Adrenal gland (tissue), 12 donors: Measurements from ENCODE around the gene MYH10. TPM values are rescaled to one million over a fixed set of nuclear protein-coding genes. Genes with fewer than 3 reads are reported as not detected.
A peak's percentile ranks its signal among the peaks of the same experiment; 100 is the strongest.

Source experiments
- DNase-seq, 7 donors: peaks; one replicate each; pipeline ENCODE4 v3.0.0-alpha.2; 2019 to 2020
- H3K27ac ChIP-seq, 5 donors: fragments of 200-600 bp; sonication (generic) in 4 of 5; 1 replicate in 3 of 5; 2 replicates in 2 of 5; pipeline versions ENCODE4 v1.5.1 to v1.8.0; 2016 to 2020; ENCODE audit warnings: mild to moderate bottlenecking in 1 of 5
- H3K27me3 ChIP-seq: fragments of 200-600 bp; 2 replicates; pipeline ENCODE4 v1.8.0; 2021
- H3K36me3 ChIP-seq, 2 donors: fragments of 200-600 bp; replicated peaks in 1 of 2; 1 replicate in 1 of 2; 2 replicates in 1 of 2; pipeline versions ENCODE4 v1.5.1 to v1.8.0; 2018 to 2022
- H3K4me1 ChIP-seq, 2 donors: fragments of 200-600 bp; replicated peaks in 1 of 2; 1 replicate in 1 of 2; 2 replicates in 1 of 2; pipeline versions ENCODE4 v1.5.1 to v1.8.0; 2018 to 2021
- H3K4me3 ChIP-seq, 4 donors: fragments of 200-600 bp; sonication (generic) in 3 of 4; one replicate each; pipeline ENCODE4 v1.5.1; 2016 to 2018
- H3K9me3 ChIP-seq, 3 donors: fragments of 200-600 bp; sonication (generic) in 1 of 3; replicated peaks in 1 of 3; 1 replicate in 2 of 3; 2 replicates in 1 of 3; pipeline versions ENCODE4 v1.5.1 to v1.8.0; 2016 to 2021
- POLR2A ChIP-seq, 2 donors: fragments of 450-650 bp; IDR thresholded peaks; one replicate each; pipeline ENCODE4 v1.6.1; 2017; ENCODE audit warnings: antibody characterized with exemption in 2 of 2, mild to moderate bottlenecking in 2 of 2, moderate library complexity in 1 of 2
- WGBS, 4 donors: extraction: QIAGEN DNeasy Blood & Tissue Kit in 2 of 4; methylation state at CpG; one replicate each; pipeline versions ENCODE4 v1.1.5 to v1.1.7; 2013 to 2017; 5-methylcytosine and 5-hydroxymethylcytosine counted together
- intact Hi-C, 2 donors: fragments of 100-400 bp; cut with DNase I; formaldehyde crosslinking; loops; one replicate each; pipeline versions ENCODE4 v1.14.1 to v1.15.0; 2022 to 2023
- polyA plus RNA-seq, 3 donors: library from polyadenylated mRNA; stranded (reverse); fragments of 200-250 nt in 2 of 3; fragments of 350-450 nt in 1 of 3; fragmentation: Illumina TruSeq in 1 of 3; extraction: RNeasy Lipid Tissue Mini Kit (QIAGEN cat#74804) in 1 of 3; gene quantifications; one replicate each; pipeline ENCODE4 v1.2.3, GENCODE V29; 2013 to 2014
- total RNA-seq, 9 donors: library from RNA; depleted of rRNA in 4 of 9; stranded (reverse); fragments of >200 nt in 4 of 9; fragments of 120-200 nt in 1 of 9; fragmentation: NEBNext Ultra II Directional in 1 of 9; extraction: Animal tissue kit (Norgen Biotek cat#: 25700) in 1 of 9; gene quantifications; one replicate each; pipeline versions ENCODE4 v1.1.0 to v1.2.4, GENCODE V29; 2013 to 2023
- TF ChIP-seq, protein P1 (sequence below), 6 experiments: fragments of 450-650 bp in 4 of 6; fragments of 200-600 bp in 2 of 6; sonication (generic) in 1 of 6; IDR thresholded peaks; 1 replicate in 5 of 6; 2 replicates in 1 of 6; pipeline versions ENCODE4 v1.5.1 to v1.8.0; 2016 to 2021; ENCODE audit warnings: antibody characterized with exemption in 6 of 6, mild to moderate bottlenecking in 2 of 6, moderate library complexity in 1 of 6
- donor health status: healthy with polysubstance abuse.
- donor health status: Bipolar disorder and iron deficiency.
- donor health status: DM: yes; HTN: yes; CAD: no.
- donor health status: DM: no; HTN: no; CAD: no.
- donor health status: DM: no; HTN: no; CAD: no.
- donor health status: DM: yes; HTN: yes; CAD: no.

The MYH10 gene
- total and polyA plus RNA-seq, 12 donors: 9.8 to 101 (median 41.0) TPM

DNA sequence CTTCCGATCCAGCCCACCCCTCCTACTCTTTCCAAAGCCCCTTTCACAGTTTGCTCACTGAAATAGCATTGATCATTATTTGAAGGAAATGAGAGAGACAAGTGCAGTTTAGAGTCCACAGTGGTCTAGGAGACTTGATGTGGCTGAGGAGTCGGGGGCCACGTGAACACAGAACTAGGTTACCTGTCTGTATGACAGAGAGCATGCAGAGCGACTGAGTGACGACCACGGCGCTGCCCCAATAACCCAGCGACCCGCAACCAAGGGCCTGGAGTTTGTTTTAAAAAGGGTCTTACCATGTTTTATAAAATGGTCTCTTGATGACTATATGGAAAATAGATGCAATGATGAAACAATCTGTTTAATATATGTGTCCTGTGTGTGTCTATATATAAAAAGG is 155.3 kb downstream of the MYH10 start:
- H3K27me3 ChIP-seq: no peaks in the 10 kb centered on the region
- no peak overlapping the region for H3K27ac ChIP-seq
- peaks cover 10 to 23% of the 10 kb centered on the region in 2 donors for H3K4me1 ChIP-seq
- H3K9me3 ChIP-seq: no peaks in the 10 kb centered on the region
- H3K4me3 ChIP-seq: no peak overlapping the region
- TF ChIP-seq, protein P1, sequence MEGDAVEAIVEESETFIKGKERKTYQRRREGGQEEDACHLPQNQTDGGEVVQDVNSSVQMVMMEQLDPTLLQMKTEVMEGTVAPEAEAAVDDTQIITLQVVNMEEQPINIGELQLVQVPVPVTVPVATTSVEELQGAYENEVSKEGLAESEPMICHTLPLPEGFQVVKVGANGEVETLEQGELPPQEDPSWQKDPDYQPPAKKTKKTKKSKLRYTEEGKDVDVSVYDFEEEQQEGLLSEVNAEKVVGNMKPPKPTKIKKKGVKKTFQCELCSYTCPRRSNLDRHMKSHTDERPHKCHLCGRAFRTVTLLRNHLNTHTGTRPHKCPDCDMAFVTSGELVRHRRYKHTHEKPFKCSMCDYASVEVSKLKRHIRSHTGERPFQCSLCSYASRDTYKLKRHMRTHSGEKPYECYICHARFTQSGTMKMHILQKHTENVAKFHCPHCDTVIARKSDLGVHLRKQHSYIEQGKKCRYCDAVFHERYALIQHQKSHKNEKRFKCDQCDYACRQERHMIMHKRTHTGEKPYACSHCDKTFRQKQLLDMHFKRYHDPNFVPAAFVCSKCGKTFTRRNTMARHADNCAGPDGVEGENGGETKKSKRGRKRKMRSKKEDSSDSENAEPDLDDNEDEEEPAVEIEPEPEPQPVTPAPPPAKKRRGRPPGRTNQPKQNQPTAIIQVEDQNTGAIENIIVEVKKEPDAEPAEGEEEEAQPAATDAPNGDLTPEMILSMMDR (IDR thresholded peaks at IDR 0.05): no peak
- no peak for TF ChIP-seq POLR2A (IDR thresholded peaks at IDR 0.05)
- peaks cover 0 to 68% of the 10 kb centered on the region in 2 donors for H3K36me3 ChIP-seq
- intact Hi-C loops: loop anchor here in 1 of 2 donors (10.0 kb wide), 1 partner anchor 270 kb away; the partner anchor contains the start of gene CCDC42
- 93 to 96% (median 94%) methylated on average over 9 of the region's 9 CpGs for WGBS, 4 donors
- peak in 1 of 7 donors; percentile 48 for DNase-seq

DNA sequence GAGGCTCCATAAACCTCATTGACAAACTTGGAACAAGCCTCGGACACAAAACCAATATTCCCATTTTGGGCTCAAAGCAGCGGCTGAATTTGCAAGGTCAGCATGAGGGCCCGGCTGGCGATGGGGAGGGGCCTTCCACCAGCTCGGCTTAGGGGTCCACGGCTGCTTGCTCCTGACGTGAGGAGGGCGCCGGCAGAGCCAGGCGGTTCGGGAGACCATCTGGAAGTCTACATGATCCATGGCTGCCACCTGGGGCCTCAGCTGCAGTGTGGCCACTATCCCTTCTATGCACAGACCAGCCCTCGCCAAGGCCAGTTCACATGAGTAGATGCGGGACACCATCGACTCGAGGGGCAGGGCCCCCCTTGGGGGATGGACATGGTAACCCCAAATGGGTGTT is 155.7 kb downstream of the MYH10 start:
- WGBS, 4 donors: 83 to 96% (median 85%) methylated on average over 3 to 15 of the region's 15 CpGs
- intact Hi-C loops: loop anchor here in 1 of 2 donors (10.0 kb wide), 1 partner anchor 270 kb away; the partner anchor contains the start of gene CCDC42
- H3K36me3 ChIP-seq: peaks cover 0 to 68% of the 10 kb centered on the region in 2 donors

DNA sequence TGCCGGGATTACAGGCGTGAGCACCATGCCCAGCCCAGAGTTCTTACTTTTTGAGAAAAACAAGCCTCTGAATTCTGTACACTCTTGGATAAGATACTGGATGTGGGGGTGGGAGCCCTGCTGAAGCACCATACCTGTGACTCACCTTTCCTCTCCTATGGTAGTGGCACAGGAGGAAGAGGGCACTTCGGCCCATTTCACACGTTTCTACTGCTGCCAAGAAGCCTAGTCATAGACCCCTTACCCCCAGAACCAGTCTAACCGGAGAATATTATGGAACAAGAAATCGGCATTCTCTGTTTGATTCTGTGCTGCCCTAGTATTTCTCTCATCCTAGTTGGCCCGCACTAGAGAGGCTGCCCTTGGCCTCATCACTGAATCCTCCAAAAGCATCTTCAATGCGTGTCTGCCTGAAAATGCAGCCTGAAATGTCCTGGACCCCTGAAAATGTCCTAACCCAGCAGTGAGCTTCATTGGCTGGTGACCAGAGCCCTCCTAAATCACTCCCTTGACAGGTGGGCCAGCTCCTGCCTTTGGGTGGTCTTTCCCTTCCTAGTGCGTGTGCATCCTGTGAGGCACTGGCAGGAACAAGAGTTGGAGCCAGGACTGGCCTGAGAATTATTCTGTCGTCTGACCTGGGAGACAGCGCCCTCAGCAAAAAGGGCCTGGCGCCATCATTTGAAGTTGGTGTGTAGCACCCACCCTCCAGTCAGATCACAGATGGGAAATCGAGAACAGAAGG is 156.9 kb downstream of the MYH10 start:
- peaks cover 0 to 58% of the 10 kb centered on the region in 2 donors for H3K36me3 ChIP-seq

More for the DNA sequence above, 155.7 kb downstream of the MYH10 start:
- Histone ChIP-seq H3K27ac (no peak overlapping the region), H3K27me3 (no peaks in the 10 kb centered on the region), H3K4me3 (no peak overlapping the region), H3K9me3 (no peaks in the 10 kb centered on the region), H3K4me1 (peaks cover 10 to 22% of the 10 kb centered on the region in 2 donors)
- DNase-seq: peak in 1 of 7 donors; percentile 49
- TF ChIP-seq POLR2A (IDR thresholded peaks at IDR 0.05): no peak
- TF ChIP-seq, protein P1 (IDR thresholded peaks at IDR 0.05): no peak

DNA sequence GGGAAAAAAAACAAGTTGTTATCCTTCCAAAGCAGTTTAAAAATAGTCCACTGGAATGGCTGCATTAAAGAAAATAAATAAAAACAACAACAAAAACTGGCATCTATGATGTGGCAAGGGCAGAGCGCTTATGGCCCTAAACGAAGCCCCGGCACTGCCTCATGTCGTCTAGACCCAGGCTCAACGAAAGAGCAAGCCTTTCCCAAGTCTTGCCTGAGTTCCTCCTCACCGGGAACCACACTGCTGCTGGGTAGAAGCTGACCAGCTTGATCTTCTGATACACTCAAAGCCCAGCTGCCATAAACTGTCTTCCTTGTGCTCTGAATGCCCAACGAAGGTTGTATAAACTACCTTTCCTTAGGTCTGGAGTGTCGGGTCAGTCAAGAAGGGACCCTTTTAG is 157.9 kb downstream of the MYH10 start:
- 89 to 94% (median 92%) methylated on average over 8 of the region's 8 CpGs for WGBS, 4 donors
- Histone ChIP-seq H3K27ac (no peak overlapping the region), H3K4me1 (peaks cover 6 to 15% of the 10 kb centered on the region in 2 donors), H3K27me3 (no peaks in the 10 kb centered on the region), H3K36me3 (peaks cover 0 to 57% of the 10 kb centered on the region in 2 donors), H3K4me3 (no peak overlapping the region), H3K9me3 (no peaks in the 10 kb centered on the region)
- intact Hi-C loops: loop anchor here in 1 of 2 donors (10.0 kb wide), 1 partner anchor 272 kb away; the partner anchor contains the start of gene CCDC42
- peak in 1 of 7 donors; percentile 44 for DNase-seq
- TF ChIP-seq, protein P1 (IDR thresholded peaks at IDR 0.05): no peak

More for the DNA sequence above, 156.9 kb downstream of the MYH10 start:
- Histone ChIP-seq H3K4me3 (no peak overlapping the region), H3K9me3 (no peaks in the 10 kb centered on the region), H3K4me1 (peaks cover 6 to 15% of the 10 kb centered on the region in 2 donors), H3K27ac (no peak overlapping the region), H3K27me3 (no peaks in the 10 kb centered on the region)
- intact Hi-C loops: loop anchor here in 1 of 2 donors (10.0 kb wide), 1 partner anchor 271 kb away; the partner anchor contains the start of gene CCDC42
- 87 to 98% (median 90%) methylated on average over 11 to 13 of the region's 13 CpGs for WGBS, 4 donors
- TF ChIP-seq, protein P1 (IDR thresholded peaks at IDR 0.05): no peak
- TF ChIP-seq POLR2A (IDR thresholded peaks at IDR 0.05): no peak
- peak in 1 of 7 donors; percentile 46 for DNase-seq
